H1 (cell line): ENCODE results near the gene KMT5C. TPM values are rescaled to one million over a fixed set of nuclear protein-coding genes. Genes with fewer than 3 reads are reported as not detected.

ENCODE experiments used
- CBX8 ChIP-seq: fragments of 300-800, 300-1000 bp; sonication (generic); IDR thresholded peaks from 2 replicates; pipeline ENCODE4 v1.7.1; 2016; ENCODE audit warnings: low read depth, low read length, borderline replicate concordance
- E2F6 ChIP-seq: IDR thresholded peaks from 2 replicates; pipeline ENCODE4 v1.6.1; 2012; ENCODE audit warnings: inconsistent platforms
- FOSL1 ChIP-seq: IDR thresholded peaks from 2 replicates; pipeline ENCODE4 v1.6.1; 2011; ENCODE audit warnings: mild to moderate bottlenecking, low read depth, low read length, moderate library complexity; ENCODE audit not compliant: insufficient read depth
- KDM5A ChIP-seq: fragments of 200-600 bp; IDR thresholded peaks from 2 replicates; pipeline ENCODE4 v1.7.1; 2012; ENCODE audit warnings: mild to moderate bottlenecking, low read length, inconsistent platforms, mixed read lengths
- MAFK ChIP-seq: IDR thresholded peaks from 2 replicates; pipeline ENCODE4 v1.6.1; 2012; ENCODE audit warnings: low read depth, mild to moderate bottlenecking, improper control_type of control experiment, low read length
- NANOG ChIP-seq: IDR thresholded peaks from 2 replicates; pipeline ENCODE4 v1.6.1; 2011; ENCODE audit warnings: low read length, low read depth, mild to moderate bottlenecking, inconsistent platforms; ENCODE audit not compliant: insufficient read depth, poor library complexity, severe bottlenecking
- POLR2A ChIP-seq, 2 experiments: IDR thresholded peaks; 1 replicate in 1 of 2; 2 replicates in 1 of 2; pipeline ENCODE4 v1.6.1; 2011; ENCODE audit warnings: low read depth in 2 of 2, low read length in 2 of 2, mild to moderate bottlenecking in 2 of 2; ENCODE audit errors: control extremely low read depth in 1 of 2
- SP2 ChIP-seq: IDR thresholded peaks from 2 replicates; pipeline ENCODE4 v1.6.1; 2012; ENCODE audit warnings: mild to moderate bottlenecking, low read length, inconsistent platforms
- TAF1 ChIP-seq: IDR thresholded peaks from 2 replicates; pipeline ENCODE4 v1.6.1; 2011; ENCODE audit warnings: mild to moderate bottlenecking, low read depth, low read length
- TAF7 ChIP-seq: optimal IDR thresholded peaks from 2 replicates; pipeline ENCODE3; 2011; ENCODE audit warnings: low read depth, mild to moderate bottlenecking, inconsistent platforms, low read length, moderate library complexity, borderline replicate concordance
- polyA plus RNA-seq, 7 experiments: library from polyadenylated mRNA; depleted of rRNA in 3 of 7; stranded (reverse) in 5 of 7; unstranded in 2 of 7; fragments of >200 nt in 5 of 7; fragments of 200-250 nt in 2 of 7; gene quantifications; 1 replicate in 5 of 7; 2 replicates in 1 of 7; 4 replicates in 1 of 7; pipeline versions ENCODE4 v1.2.1 to v1.2.3, GENCODE V29; 2011 to 2013; ENCODE audit warnings: missing spikeins in 2 of 7, mixed read lengths in 2 of 7
- total RNA-seq: library from RNA; stranded (reverse); fragmentation: NEBNext Ultra II Directional; extraction: Animal tissue kit (Norgen Biotek cat#: 25700); gene quantifications from 2 replicates; pipeline ENCODE4 v1.2.1, GENCODE V29; 2021

Gene KMT5C
- total and polyA plus RNA-seq, 2 of the 8 experiments (the other 6 are each of a cell fraction or from before 2014, with no cell fraction given): 24.9 to 31.5 TPM

GRCh38 chr19:55362174-55362989 lies 22.7 kb downstream of the KMT5C start (continued):
- TF ChIP-seq SP2 (no peak), TAF1 (no peak), CBX8 (no peak), E2F6 (no peak), MAFK (no peak), POLR2A (IDR thresholded peaks at IDR 0.05; ENCODE audit: control extremely low read depth in 1 of 2, low read depth in 2 of 2, low read length in 2 of 2) (no peak), NANOG (no peak), TAF7 (no peak), FOSL1 (no peak), KDM5A (no peak)
